ENCODE measurements around the gene PPIL6.

DNA sequence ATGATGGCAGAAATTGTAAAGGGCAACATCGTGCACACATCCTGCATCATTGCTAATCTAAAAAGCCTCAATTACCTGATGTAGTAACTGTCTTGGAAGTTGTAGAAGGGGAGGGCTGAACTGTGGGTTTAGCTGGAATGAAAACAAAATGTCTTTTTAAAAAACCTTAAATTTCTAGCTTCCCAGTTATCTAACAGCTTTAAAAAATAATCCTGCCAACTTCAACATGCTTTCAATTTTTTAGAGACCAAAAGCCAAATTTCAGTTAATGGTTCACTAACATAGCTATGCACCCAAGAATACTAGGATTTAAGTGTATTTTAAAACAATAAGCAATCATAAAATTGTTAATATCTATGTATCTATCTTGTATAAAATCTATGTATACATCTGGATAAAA is 70.1 kb downstream of the PPIL6 start:
- TF ChIP-seq POLR2A (IDR thresholded peaks at IDR 0.05; ENCODE audit: low read depth, low read length), result no peak
- no peak for TF ChIP-seq TAF1 (IDR thresholded peaks at IDR 0.05; ENCODE audit: borderline replicate concordance, low read depth, low read length)
- no peak for TF ChIP-seq POLR2AphosphoS5 (IDR thresholded peaks at IDR 0.05; ENCODE audit: low read depth, low read length)

Data from GM12892 (cell line).